Astrocyte of the hippocampus (primary cell): ENCODE results near the gene KIRREL3.

Source experiments
- DNase-seq: peaks from one replicate; pipeline ENCODE4 v3.0.0; 2011; ENCODE audit warnings: low read depth, low spot score

Gene KIRREL3

GRCh38 chr11:126512741-126513715 is 487.5 kb downstream of the KIRREL3 start:
- no peak for DNase-seq

DNA sequence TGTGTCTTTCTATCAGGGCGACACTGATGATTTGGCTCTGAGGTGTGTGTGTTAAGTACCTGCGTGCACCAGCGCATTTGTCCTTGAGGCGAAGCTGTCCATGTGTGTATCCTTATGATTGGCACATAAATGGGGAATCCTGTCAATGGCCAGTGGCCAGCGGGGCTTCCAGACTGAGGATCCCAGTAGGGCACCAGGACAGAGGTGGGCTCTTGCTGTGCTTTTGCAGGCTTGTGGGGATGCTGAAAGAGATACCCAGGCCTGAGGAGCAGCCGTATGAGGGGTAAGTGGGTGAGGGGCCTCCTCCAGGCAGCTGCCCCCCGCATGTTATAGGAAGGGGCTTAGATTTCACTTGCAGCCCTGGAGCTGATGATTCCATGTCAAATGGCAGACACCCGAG is 488.3 kb downstream of the KIRREL3 start:
- no peak for DNase-seq

DNA sequence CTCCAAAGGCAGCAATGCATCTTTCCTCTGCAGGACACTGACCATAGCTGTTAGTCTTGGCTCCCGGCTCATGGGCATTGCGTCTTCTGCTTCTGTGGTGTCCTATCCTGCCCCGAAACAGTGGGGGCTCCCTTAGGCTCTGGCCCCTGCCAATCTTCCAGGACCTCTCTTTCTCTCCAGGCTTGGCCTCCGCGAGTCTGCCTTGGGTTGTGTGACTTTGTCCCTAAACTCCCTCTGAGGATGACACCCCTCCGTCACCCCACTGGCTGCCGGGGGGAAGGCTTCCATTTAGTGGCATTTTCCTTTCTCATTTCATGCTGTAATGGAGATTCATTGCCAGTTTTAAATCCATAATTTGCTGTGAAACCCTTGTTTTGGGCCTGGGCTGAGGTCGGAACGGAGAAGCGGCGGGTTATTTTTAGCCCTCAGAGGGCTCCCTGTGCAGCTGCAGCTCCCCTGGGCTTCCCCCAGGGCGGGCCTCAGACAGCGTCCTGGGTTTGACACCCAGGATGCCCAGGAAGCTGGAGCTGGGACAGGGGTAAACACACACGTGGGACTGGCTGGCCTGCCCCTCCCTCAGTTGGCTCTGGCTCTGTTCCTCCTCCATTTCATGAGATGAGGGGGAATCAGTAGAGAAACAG is 489.0 kb downstream of the KIRREL3 start:
- no peak for DNase-seq

DNA sequence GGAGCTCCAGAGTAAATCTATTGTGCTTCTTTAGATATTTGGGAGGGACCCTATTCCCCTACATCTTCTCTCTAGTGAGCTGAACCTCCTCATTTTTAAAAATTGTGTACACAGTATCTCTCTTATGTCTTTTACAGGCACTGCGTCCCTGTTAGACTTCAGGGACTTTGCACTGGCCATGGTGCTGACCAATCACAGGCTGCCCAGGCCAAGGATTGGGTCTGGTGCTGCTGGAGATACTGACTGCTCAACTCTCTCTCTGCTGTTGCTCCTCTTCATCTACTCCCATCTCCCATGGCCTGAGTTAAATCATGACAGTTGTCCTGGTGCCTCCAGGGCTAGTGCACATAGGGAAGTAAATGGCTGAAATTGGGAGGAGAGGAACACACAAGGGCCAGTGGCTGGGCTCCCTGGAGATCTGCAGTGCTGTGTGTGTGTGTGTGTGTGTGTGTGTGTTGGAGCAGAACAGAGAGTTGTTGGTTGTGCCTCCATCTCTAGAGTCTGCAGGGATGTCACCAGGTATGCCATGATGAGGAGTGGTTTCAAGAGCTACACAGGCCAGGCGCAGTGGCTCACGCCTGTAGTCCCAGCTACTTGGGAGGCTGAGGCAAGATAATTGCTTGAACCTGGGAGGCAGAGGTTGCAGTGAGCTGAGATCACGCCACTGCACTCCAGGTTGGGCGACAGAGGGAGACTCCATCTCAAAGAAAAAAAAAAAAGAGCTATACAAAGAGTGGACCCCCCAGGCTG is 489.8 kb downstream of the KIRREL3 start:
- peak; percentile 52 for DNase-seq

GRCh38 chr11:126507646-126508045 is 492.9 kb downstream of the KIRREL3 start:
- DNase-seq, result no peak

DNA sequence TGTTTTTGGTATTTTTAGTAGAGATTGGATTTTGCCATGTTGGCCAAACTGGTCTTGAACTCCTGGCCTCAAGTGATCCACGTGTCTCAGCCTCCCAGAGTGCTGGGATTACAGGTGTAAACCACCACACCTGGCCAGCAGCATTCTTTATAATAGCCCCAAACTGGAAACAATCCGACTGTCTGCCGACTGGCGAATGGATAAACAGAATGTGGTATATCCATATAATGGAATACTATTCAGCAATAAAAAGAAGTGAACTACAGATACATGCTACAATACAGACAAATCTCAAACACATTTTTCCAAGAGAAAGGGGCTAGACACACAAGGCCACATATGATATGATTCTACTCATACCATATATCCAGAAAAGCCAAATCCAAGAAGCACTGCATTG is 493.8 kb downstream of the KIRREL3 start:
- DNase-seq, result no peak

DNA sequence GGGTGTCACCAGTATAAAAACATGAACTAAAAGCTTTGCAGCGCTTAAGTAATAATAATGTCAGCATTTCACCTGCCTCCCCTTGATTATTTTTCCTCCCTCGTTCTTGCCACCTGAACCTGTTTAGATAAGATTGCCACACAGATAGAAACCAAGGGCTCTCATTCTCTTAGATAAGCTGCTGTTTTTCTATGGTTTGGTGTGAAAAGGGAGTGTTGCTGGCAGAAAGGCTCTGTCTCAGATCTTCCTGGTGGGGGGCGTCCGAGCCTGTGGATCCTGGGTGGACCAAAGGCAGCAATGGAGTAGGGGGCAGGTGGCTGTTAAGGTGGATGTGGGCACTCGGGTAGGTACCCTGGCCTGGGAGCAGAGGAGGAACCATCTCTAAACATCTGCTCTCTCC is 497.6 kb downstream of the KIRREL3 start:
- DNase-seq, result no peak

GRCh38 chr11:126502159-126502558 is 498.4 kb downstream of the KIRREL3 start:
- DNase-seq, result no peak

DNA sequence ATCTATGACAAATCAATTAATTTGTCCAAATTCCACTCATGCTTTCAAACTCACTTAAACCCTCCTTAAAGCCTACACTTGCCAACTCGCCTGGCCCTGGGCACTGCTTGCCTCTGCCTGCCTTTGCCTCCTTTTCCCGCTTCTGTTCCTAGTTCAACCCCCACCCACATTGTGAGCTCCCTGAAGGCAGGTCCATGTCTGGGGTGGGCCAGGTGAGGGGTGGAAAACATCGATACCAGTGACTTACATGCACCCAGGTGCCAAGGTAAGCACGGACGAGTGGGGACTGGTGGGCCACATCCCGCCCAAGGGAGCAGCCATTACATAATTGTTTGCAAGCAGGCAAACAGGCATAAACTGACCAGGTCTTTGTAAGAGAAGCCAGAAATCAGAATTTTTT is 498.9 kb downstream of the KIRREL3 start:
- no peak for DNase-seq

DNA sequence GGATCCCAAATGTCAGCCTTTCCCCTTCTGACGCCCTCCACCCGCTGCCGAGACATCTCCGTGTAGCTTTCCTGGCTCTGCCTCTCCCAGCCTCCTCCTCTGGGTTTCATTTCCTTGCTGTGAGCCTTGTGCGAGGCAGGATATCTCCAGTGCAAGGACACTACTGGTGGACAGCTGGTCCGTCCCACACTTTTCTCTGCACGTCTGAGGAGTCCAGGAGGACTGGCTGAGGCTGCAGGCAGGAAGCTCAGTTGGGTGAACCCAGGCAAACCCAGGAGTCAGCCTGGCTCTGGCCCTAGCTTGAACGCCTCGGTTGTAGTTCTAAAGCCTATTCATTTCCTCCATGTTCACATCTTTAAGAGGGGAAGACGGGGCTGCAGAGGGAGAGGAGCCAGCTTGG is 499.6 kb downstream of the KIRREL3 start:
- no peak for DNase-seq

- DNase-seq, result no peak
Observed at GRCh38 chr11:126499131-126499752, 501.3 kb downstream of the KIRREL3 start.

GRCh38 chr11:126498281-126498680 is 502.3 kb downstream of the KIRREL3 start:
- DNase-seq, result no peak

GRCh38 chr11:126497581-126498122 is 502.9 kb downstream of the KIRREL3 start:
- DNase-seq, result no peak

GRCh38 chr11:126496576-126497337 is 503.8 kb downstream of the KIRREL3 start:
- DNase-seq, result no peak

- no peak for DNase-seq
Observed at GRCh38 chr11:126495281-126496220, 505.0 kb downstream of the KIRREL3 start.

DNA sequence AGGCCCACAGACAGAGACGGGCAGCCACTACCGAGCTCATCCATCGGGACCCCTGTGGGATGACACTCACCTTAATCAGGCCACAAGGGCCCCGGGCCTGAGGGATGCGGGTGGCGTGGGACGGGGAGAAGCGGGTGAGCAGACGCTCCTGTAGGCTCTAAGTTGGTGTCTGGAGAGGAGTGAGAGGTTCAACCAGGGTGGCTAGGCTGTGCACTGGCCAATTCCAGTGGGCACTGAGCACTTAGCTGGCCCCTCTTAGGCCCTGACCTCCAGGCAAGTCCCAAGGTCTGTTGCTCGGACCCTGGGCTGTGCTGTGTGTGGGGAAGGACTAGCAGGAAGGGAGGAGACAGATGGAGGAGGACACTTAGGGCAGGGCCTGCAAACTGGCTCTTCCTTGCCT is 505.7 kb downstream of the KIRREL3 start:
- DNase-seq, result no peak

DNA sequence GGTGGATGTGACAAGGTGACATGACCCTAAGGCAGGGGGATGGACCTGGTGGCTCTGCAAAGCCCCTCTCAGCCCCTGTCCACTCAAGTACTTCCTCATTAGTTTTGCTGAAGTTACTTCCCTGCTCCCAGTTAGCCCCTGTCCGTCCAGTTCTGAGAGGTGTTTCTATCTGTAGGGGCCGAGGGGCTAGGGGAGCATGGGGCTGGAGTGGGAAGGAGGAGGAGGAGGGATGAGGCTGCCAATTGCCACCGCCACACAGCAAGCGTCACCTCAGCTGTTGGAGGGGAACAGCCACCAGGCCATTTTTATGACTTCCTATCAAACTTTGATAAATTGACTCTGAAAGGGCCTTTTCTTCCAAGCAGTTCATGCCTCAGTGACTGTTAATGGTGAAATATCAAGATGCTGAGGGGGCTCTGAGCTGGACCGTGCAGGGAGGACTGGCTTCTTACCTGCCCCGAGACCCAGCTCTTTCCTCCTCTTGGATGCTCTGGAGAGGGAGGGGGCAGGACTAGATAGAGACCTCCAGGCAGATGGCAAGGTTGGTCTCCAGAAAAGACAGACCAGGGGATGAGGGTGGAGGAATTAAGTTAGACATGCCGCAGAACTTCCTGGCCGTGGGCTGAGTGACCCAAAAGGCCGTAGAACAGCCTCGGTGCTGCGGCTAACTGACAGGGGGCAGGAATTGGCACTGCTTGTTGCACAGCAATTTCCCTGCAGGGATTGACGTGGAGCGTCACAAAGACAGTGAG is 508.1 kb downstream of the KIRREL3 start:
- DNase-seq, result no peak

DNA sequence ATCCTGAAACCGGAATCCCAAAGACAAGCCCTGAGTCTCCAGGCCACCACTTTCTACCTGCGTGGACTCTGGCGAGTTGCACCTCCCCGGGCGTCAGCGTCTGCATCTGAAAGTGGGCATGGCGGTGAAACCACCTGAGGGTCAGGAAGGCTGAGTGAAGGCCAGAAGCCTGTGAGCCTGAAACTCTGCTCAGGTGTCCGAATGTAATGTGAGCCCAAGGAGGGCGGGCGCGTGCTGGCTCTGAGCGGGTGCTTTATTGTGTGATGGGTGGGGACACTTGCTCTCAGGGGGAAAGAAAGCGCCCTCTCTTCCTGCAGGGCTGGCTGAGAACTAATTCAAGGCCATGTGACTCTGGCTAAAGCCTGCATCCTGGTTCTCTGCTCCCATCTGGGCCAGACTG is 509.5 kb downstream of the KIRREL3 start:
- DNase-seq, result no peak
